ENCODE data around the gene BZW1. TPM values are rescaled to one million over a fixed set of nuclear protein-coding genes. Genes with fewer than 3 reads are reported as not detected.

Gene BZW1
- polyA plus RNA-seq, 3 donors from 2014 or later = 354 to 367 (median 365) TPM

- Mint-ChIP-seq H3K9me3 (no peaks in the 10 kb centered on the region), H3K27ac (no peak overlapping the region), H3K27me3 (ENCODE audit: low read depth in 3 of 3) (peaks cover 0 to 5% (median 2%) of the 10 kb centered on the region in 3 donors), H3K36me3 (no peaks in the 10 kb centered on the region), H3K4me3 (no peak overlapping the region), H3K4me1 (no peaks in the 10 kb centered on the region)
- DNase-seq = no peak
These were observed 30.1 kb upstream of the BZW1 start for GRCh38 chr2:200781616-200782015.

- no peak overlapping the region for H3K4me3 Mint-ChIP-seq
- H3K27ac Mint-ChIP-seq = no peak overlapping the region
- peaks cover 0 to 5% (median 2%) of the 10 kb centered on the region in 3 donors for H3K27me3 Mint-ChIP-seq (ENCODE audit: low read depth in 3 of 3)
- H3K4me1 Mint-ChIP-seq = no peaks in the 10 kb centered on the region
- DNase-seq = no peak
- no peaks in the 10 kb centered on the region for H3K36me3 Mint-ChIP-seq
- H3K9me3 Mint-ChIP-seq = no peaks in the 10 kb centered on the region
These were observed 29.5 kb upstream of the BZW1 start for GRCh38 chr2:200782251-200782650.

- Mint-ChIP-seq H3K9me3 (no peaks in the 10 kb centered on the region), H3K36me3 (no peaks in the 10 kb centered on the region), H3K4me3 (no peak overlapping the region), H3K27me3 (ENCODE audit: low read depth in 3 of 3) (peaks cover 0 to 9% (median 2%) of the 10 kb centered on the region in 3 donors), H3K4me1 (no peaks in the 10 kb centered on the region), H3K27ac (no peak overlapping the region)
- no peak for DNase-seq
These were observed 27.5 kb upstream of the BZW1 start for GRCh38 chr2:200784215-200784614.

GRCh38 chr2:200786423-200786822 lies 25.3 kb upstream of the BZW1 start:
- Mint-ChIP-seq H3K27me3 (ENCODE audit: low read depth in 3 of 3) (peaks cover 0 to 11% (median 2%) of the 10 kb centered on the region in 3 donors), H3K27ac (no peak overlapping the region), H3K4me1 (no peaks in the 10 kb centered on the region), H3K4me3 (no peak overlapping the region), H3K9me3 (no peaks in the 10 kb centered on the region), H3K36me3 (no peaks in the 10 kb centered on the region)
- DNase-seq = no peak

- Mint-ChIP-seq H3K36me3 (no peaks in the 10 kb centered on the region), H3K4me3 (no peak overlapping the region), H3K9me3 (no peaks in the 10 kb centered on the region), H3K27me3 (ENCODE audit: low read depth in 3 of 3) (peaks cover 0 to 11% (median 2%) of the 10 kb centered on the region in 3 donors), H3K4me1 (no peaks in the 10 kb centered on the region), H3K27ac (no peak overlapping the region)
- no peak for DNase-seq
These were observed 24.9 kb upstream of the BZW1 start for GRCh38 chr2:200786826-200787225.

GRCh38 chr2:200787351-200788120 lies 24.2 kb upstream of the BZW1 start:
- DNase-seq = no peak
- Mint-ChIP-seq H3K27ac (no peak overlapping the region), H3K36me3 (no peaks in the 10 kb centered on the region), H3K9me3 (no peaks in the 10 kb centered on the region), H3K27me3 (ENCODE audit: low read depth in 3 of 3) (peaks cover 0 to 11% (median 2%) of the 10 kb centered on the region in 3 donors), H3K4me3 (no peak overlapping the region), H3K4me1 (no peaks in the 10 kb centered on the region)

GRCh38 chr2:200788121-200788718 lies 23.5 kb upstream of the BZW1 start:
- no peaks in the 10 kb centered on the region for H3K36me3 Mint-ChIP-seq
- DNase-seq = no peak
- no peak overlapping the region for H3K4me3 Mint-ChIP-seq
- no peaks in the 10 kb centered on the region for H3K9me3 Mint-ChIP-seq
- no peak overlapping the region for H3K27ac Mint-ChIP-seq
- peaks cover 0 to 11% (median 2%) of the 10 kb centered on the region in 3 donors for H3K27me3 Mint-ChIP-seq (ENCODE audit: low read depth in 3 of 3)
- no peaks in the 10 kb centered on the region for H3K4me1 Mint-ChIP-seq

- no peak overlapping the region for H3K4me3 Mint-ChIP-seq
These were observed 21.5 kb upstream of the BZW1 start for GRCh38 chr2:200790185-200790584.

GRCh38 chr2:200791905-200792304 lies 19.8 kb upstream of the BZW1 start:
- no peak overlapping the region for H3K4me3 Mint-ChIP-seq
- H3K4me1 Mint-ChIP-seq = no peaks in the 10 kb centered on the region
- DNase-seq = no peak
- H3K9me3 Mint-ChIP-seq = no peaks in the 10 kb centered on the region
- H3K36me3 Mint-ChIP-seq = no peaks in the 10 kb centered on the region
- peaks cover 0 to 9% (median 2%) of the 10 kb centered on the region in 3 donors for H3K27me3 Mint-ChIP-seq (ENCODE audit: low read depth in 3 of 3)
- H3K27ac Mint-ChIP-seq = no peak overlapping the region

More at GRCh38 chr2:200790185-200790584, 21.5 kb upstream of the BZW1 start:
- Mint-ChIP-seq H3K36me3 (no peaks in the 10 kb centered on the region), H3K27me3 (ENCODE audit: low read depth in 3 of 3) (peaks cover 0 to 9% (median 2%) of the 10 kb centered on the region in 3 donors), H3K4me1 (no peaks in the 10 kb centered on the region), H3K27ac (no peak overlapping the region), H3K9me3 (no peaks in the 10 kb centered on the region)
- no peak for DNase-seq

GRCh38 chr2:200794143-200794542 lies 17.6 kb upstream of the BZW1 start:
- Mint-ChIP-seq H3K36me3 (no peaks in the 10 kb centered on the region), H3K27ac (no peak overlapping the region), H3K9me3 (no peaks in the 10 kb centered on the region), H3K27me3 (ENCODE audit: low read depth in 3 of 3) (peaks cover 0 to 2% (median 2%) of the 10 kb centered on the region in 3 donors), H3K4me3 (no peak overlapping the region), H3K4me1 (no peaks in the 10 kb centered on the region)
- DNase-seq = no peak

GRCh38 chr2:200795028-200795440 lies 16.7 kb upstream of the BZW1 start:
- H3K9me3 Mint-ChIP-seq = no peaks in the 10 kb centered on the region
- H3K36me3 Mint-ChIP-seq = no peaks in the 10 kb centered on the region
- no peak overlapping the region for H3K27ac Mint-ChIP-seq
- H3K4me1 Mint-ChIP-seq = no peaks in the 10 kb centered on the region
- H3K27me3 Mint-ChIP-seq (ENCODE audit: low read depth in 3 of 3) = peaks cover 0 to 2% (median 0%) of the 10 kb centered on the region in 3 donors
- no peak overlapping the region for H3K4me3 Mint-ChIP-seq
- no peak for DNase-seq

GRCh38 chr2:200796561-200796960 lies 15.1 kb upstream of the BZW1 start:
- DNase-seq = no peak
- H3K36me3 Mint-ChIP-seq = no peaks in the 10 kb centered on the region
- no peak overlapping the region for H3K27ac Mint-ChIP-seq
- H3K4me3 Mint-ChIP-seq = no peak overlapping the region
- H3K4me1 Mint-ChIP-seq = no peaks in the 10 kb centered on the region
- peaks cover 0 to 3% (median 2%) of the 10 kb centered on the region in 3 donors for H3K27me3 Mint-ChIP-seq (ENCODE audit: low read depth in 3 of 3)
- peaks cover 0 to 1% (median 0%) of the 10 kb centered on the region in 6 donors for H3K9me3 Mint-ChIP-seq

GRCh38 chr2:200797242-200797770 lies 14.4 kb upstream of the BZW1 start:
- Mint-ChIP-seq H3K4me1 (no peaks in the 10 kb centered on the region), H3K27ac (no peak overlapping the region), H3K9me3 (peaks cover 0 to 3% (median 0%) of the 10 kb centered on the region in 6 donors), H3K36me3 (no peaks in the 10 kb centered on the region), H3K27me3 (ENCODE audit: low read depth in 3 of 3) (peaks cover 0 to 6% (median 3%) of the 10 kb centered on the region in 3 donors), H3K4me3 (no peak overlapping the region)
- DNase-seq = no peak

- Mint-ChIP-seq H3K27me3 (ENCODE audit: low read depth in 3 of 3) (peaks cover 0 to 8% (median 3%) of the 10 kb centered on the region in 3 donors), H3K9me3 (peaks cover 0 to 3% (median 0%) of the 10 kb centered on the region in 6 donors), H3K4me3 (no peak overlapping the region), H3K27ac (peak overlapping the region in 1 of 6 donors; percentile 12), H3K36me3 (no peaks in the 10 kb centered on the region), H3K4me1 (no peaks in the 10 kb centered on the region)
- no peak for DNase-seq
These were observed 13.2 kb upstream of the BZW1 start for GRCh38 chr2:200798514-200798913.
